B cell (primary cell): ENCODE data around the gene EARS2. TPM values are rescaled to one million over a fixed set of nuclear protein-coding genes. Genes with fewer than 3 reads are reported as not detected.

ENCODE experiments used
- ATAC-seq: fragments of 200-7000 bp; cut with Tn5 transposase; one replicate; pipeline ENCODE4 v1.10.0; 2021; ENCODE audit warnings: low read depth, mild to moderate bottlenecking, moderate number of reproducible peaks, moderate library complexity
- CTCF ChIA-PET: fragments of 350-600 bp; sonication (Branson Sonifier 250); formaldehyde crosslinking; loops from one replicate; lab custom pipeline; 2021; ENCODE audit warnings: antibody characterized with exemption, inconsistent platforms; lab: Charles Lee
- POLR2A ChIA-PET: fragments of 350-600 bp; sonication (Branson Sonifier 250); formaldehyde crosslinking; loops from one replicate; lab custom pipeline; 2021; ENCODE audit warnings: antibody characterized with exemption; lab: Charles Lee
- DNase-seq: peaks from one replicate; pipeline ENCODE4 v3.0.0; 2013
- H2AFZ ChIP-seq: 2 replicates; pipeline ENCODE4 v1.6.1; 2012; ENCODE audit warnings: mild to moderate bottlenecking, low read depth, low read length; ENCODE audit not compliant: insufficient read depth, poor library complexity, severe bottlenecking
- H3K27ac ChIP-seq, 2 donors: 1 replicate in 1 of 2; 2 replicates in 1 of 2; pipeline ENCODE4 v1.5.1; 2012 to 2013; ENCODE audit warnings: low read length in 2 of 2, mild to moderate bottlenecking in 2 of 2, moderate library complexity in 1 of 2
- H3K27me3 ChIP-seq, 4 experiments: fragments of 200-600 bp in 1 of 4; sonication (generic) in 1 of 4; replicated peaks in 1 of 4; 1 replicate in 2 of 4; 2 replicates in 2 of 4; pipeline versions ENCODE4 v1.6.1 to v1.7.0; 2013 to 2016; ENCODE audit warnings: low read length in 3 of 4, mild to moderate bottlenecking in 2 of 4, mixed read lengths in 1 of 4, moderate library complexity in 1 of 4; ENCODE audit not compliant: insufficient read depth in 4 of 4, control insufficient read depth in 3 of 4; ENCODE audit errors: control extremely low read depth in 1 of 4
- H3K36me3 ChIP-seq, 2 experiments: replicated peaks in 1 of 2; 1 replicate in 1 of 2; 2 replicates in 1 of 2; pipeline versions ENCODE4 v1.6.1 to v1.7.1; 2013; ENCODE audit warnings: low read length in 1 of 2; ENCODE audit not compliant: insufficient read depth in 2 of 2, control insufficient read depth in 1 of 2; ENCODE audit errors: control extremely low read depth in 1 of 2, extremely low read depth in 1 of 2
- H3K4me1 ChIP-seq, 2 donors: fragments of 200-600 bp in 1 of 2; sonication (generic) in 1 of 2; 1 replicate in 1 of 2; 2 replicates in 1 of 2; pipeline versions ENCODE4 v1.5.1 to v1.6.1; 2013 to 2017; ENCODE audit warnings: low read length in 2 of 2; ENCODE audit not compliant: control insufficient read depth in 2 of 2, insufficient read depth in 2 of 2
- H3K4me2 ChIP-seq: replicated peaks from 2 replicates; pipeline ENCODE3; 2012; ENCODE audit warnings: mild to moderate bottlenecking, low read depth, low read length; ENCODE audit not compliant: poor library complexity, severe bottlenecking
- H3K4me3 ChIP-seq, 5 experiments: fragments of 200-600 bp in 1 of 5; sonication (generic) in 1 of 5; 1 replicate in 3 of 5; 2 replicates in 2 of 5; pipeline versions ENCODE4 v1.5.1 to v1.7.0; 2011 to 2016; ENCODE audit warnings: low read length in 4 of 5, mild to moderate bottlenecking in 4 of 5, low read depth in 2 of 5, control low read depth in 1 of 5, moderate library complexity in 1 of 5; ENCODE audit not compliant: insufficient read depth in 1 of 5; ENCODE audit errors: control extremely low read depth in 1 of 5, extremely low read depth in 1 of 5
- H3K79me2 ChIP-seq: fragments of 200-600 bp; sonication (generic); one replicate; pipeline ENCODE4 v1.6.0; 2016; ENCODE audit warnings: low read length; ENCODE audit not compliant: control insufficient read depth, insufficient read depth
- H3K9ac ChIP-seq: fragments of 200-600 bp; sonication (generic); 2 replicates; pipeline ENCODE4 v1.6.1; 2017; ENCODE audit warnings: mild to moderate bottlenecking, low read length, moderate library complexity
- H3K9me3 ChIP-seq, 3 donors: one replicate each; pipeline versions ENCODE4 v1.6.1 to v1.7.1; 2013; ENCODE audit warnings: low read length in 2 of 3; ENCODE audit not compliant: control insufficient read depth in 2 of 3, insufficient read depth in 1 of 3; ENCODE audit errors: control extremely low read depth in 1 of 3
- H4K20me1 ChIP-seq: 2 replicates; pipeline ENCODE4 v1.6.0; 2012; ENCODE audit warnings: mild to moderate bottlenecking, low read length; ENCODE audit not compliant: insufficient read depth, control insufficient read depth, poor library complexity, severe bottlenecking
- H3K27ac Mint-ChIP-seq: one replicate; pipeline ENCODE4 v1.8.0; 2021; ENCODE audit warnings: mixed read lengths
- H3K27me3 Mint-ChIP-seq: one replicate; pipeline ENCODE4 v1.8.0; 2021; ENCODE audit warnings: mixed read lengths
- H3K4me1 Mint-ChIP-seq: one replicate; pipeline ENCODE4 v1.8.0; 2021; ENCODE audit warnings: mixed read lengths
- H3K4me3 Mint-ChIP-seq: one replicate; pipeline ENCODE4 v1.8.0; 2021; ENCODE audit warnings: mixed read lengths
- H3K9me3 Mint-ChIP-seq: one replicate; pipeline ENCODE4 v1.8.0; 2022; ENCODE audit warnings: mixed read lengths; ENCODE audit not compliant: insufficient read depth
- EZH2 ChIP-seq: IDR thresholded peaks from 2 replicates; pipeline ENCODE4 v1.6.1; 2012; ENCODE audit warnings: borderline replicate concordance, low read depth, mild to moderate bottlenecking, moderate library complexity, low read length; ENCODE audit not compliant: insufficient read depth, poor library complexity, severe bottlenecking
- WGBS: methylation state at CpG from one replicate; pipeline ENCODE4 v1.1.5; 2013; ENCODE audit warnings: missing lambda C conversion rate; ENCODE audit not compliant: insufficient coverage; 5-methylcytosine and 5-hydroxymethylcytosine counted together
- intact Hi-C: fragments of 100-400 bp; cut with micrococcal nuclease; formaldehyde crosslinking; loops from one replicate; pipeline ENCODE4 v1.10.0; 2022
- polyA plus RNA-seq: library from polyadenylated mRNA; depleted of rRNA; stranded (reverse); fragments of >200 nt; gene quantifications from 2 replicates; pipeline ENCODE4 v1.2.3, GENCODE V29; 2012
- total RNA-seq, 2 donors: library from RNA; stranded (reverse); fragments of 120-200 nt in 1 of 2; gene quantifications; 1 replicate in 1 of 2; 2 replicates in 1 of 2; pipeline versions ENCODE4 v1.2.3 to v1.2.4, GENCODE V29; 2013 to 2022
- TF ChIP-seq, protein P1 (sequence below): fragments of 200-600 bp; IDR thresholded peaks from one replicate; pipeline ENCODE4 v1.8.0; 2022; ENCODE audit warnings: antibody characterized with exemption, mild to moderate bottlenecking

The EARS2 gene
- total and polyA plus RNA-seq, 2 donors (not counting 1 experiment from before 2014, with no cell fraction given) = 14.6 to 15.1 TPM

DNA sequence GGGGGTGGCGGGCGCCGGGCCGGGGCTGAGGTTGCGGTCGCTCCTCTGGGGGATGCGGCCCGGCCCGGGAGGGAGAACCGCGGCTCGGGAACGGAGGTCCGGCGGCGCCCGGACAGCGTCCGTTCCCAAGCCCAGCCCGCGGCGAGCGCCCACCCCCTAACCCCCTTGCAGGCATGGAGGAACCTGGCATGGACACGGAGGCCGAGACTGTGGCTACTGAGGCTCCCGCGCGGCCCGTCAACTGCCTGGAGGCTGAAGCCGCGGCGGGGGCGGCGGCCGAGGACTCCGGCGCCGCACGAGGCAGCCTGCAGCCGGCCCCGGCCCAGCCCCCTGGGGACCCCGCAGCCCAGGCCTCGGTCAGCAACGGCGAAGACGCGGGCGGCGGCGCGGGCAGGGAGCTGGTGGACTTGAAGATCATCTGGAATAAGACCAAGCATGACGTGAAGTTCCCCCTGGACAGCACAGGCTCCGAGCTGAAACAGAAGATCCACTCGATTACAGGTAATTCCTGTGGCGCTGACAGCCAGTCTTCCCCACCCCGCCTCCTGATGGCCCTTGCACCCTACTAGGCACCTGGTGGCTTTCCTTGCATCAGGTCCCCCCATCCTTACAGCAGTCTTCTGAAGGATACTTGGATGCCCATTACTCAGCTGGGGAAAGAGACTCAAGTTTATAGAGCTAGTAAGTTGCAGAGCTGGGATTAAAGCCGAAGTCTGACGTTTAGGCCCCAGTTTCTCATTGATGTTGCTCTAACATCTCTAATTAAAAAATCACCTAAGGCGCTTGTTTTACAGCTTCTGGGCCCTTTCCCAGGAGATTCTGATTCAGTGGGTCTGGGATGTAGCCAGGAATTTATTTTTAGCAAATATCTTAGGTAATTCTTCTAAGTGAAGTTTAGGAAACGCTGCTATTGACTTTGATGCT lies 891 bp upstream of the EARS2 start:
- Histone ChIP-seq H3K36me3 (peaks cover 1 to 33% of the 10 kb centered on the region in 2 experiments), H3K9me3 (no peaks in the 10 kb centered on the region), H3K4me2 (peak overlapping the region; percentile 89), H3K4me3 (peak overlapping the region; percentile 2 to 90 (median 86)), H3K27me3 (no peaks in the 10 kb centered on the region), H3K27ac (peak overlapping the region in 1 of 2 donors; percentile 70), H4K20me1 (no peaks in the 10 kb centered on the region), H3K4me1 (peaks cover 11 to 20% of the 10 kb centered on the region in 2 donors), H3K9ac (peak overlapping the region; percentile 81), H2AFZ (peak overlapping the region; percentile 89), H3K79me2 (peaks cover 44% of the 10 kb centered on the region)
- CTCF ChIA-PET = interaction anchor here (0.6 to 5.0 kb wide), 11 partner anchors 9 to 947 kb away, joined by 3 to 35 read pairs (median 5); partner anchors contain the start of genes DCTN5, GGA2, NDUFAB1 and PALB2
- Mint-ChIP-seq H3K27me3 (no peaks in the 10 kb centered on the region), H3K27ac (peak overlapping the region; percentile 93), H3K9me3 (no peaks in the 10 kb centered on the region), H3K4me3 (peak overlapping the region; percentile 93), H3K4me1 (peaks cover 34% of the 10 kb centered on the region)
- ATAC-seq = no peak
- WGBS = under 1% methylated on average over 56 of the region's 60 CpGs
- TF ChIP-seq, protein P1, sequence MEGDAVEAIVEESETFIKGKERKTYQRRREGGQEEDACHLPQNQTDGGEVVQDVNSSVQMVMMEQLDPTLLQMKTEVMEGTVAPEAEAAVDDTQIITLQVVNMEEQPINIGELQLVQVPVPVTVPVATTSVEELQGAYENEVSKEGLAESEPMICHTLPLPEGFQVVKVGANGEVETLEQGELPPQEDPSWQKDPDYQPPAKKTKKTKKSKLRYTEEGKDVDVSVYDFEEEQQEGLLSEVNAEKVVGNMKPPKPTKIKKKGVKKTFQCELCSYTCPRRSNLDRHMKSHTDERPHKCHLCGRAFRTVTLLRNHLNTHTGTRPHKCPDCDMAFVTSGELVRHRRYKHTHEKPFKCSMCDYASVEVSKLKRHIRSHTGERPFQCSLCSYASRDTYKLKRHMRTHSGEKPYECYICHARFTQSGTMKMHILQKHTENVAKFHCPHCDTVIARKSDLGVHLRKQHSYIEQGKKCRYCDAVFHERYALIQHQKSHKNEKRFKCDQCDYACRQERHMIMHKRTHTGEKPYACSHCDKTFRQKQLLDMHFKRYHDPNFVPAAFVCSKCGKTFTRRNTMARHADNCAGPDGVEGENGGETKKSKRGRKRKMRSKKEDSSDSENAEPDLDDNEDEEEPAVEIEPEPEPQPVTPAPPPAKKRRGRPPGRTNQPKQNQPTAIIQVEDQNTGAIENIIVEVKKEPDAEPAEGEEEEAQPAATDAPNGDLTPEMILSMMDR = no peak
- no peak for TF ChIP-seq EZH2
- POLR2A ChIA-PET = interaction anchor here (0.7 to 2.4 kb wide), 6 partner anchors 38 to 53 kb away, joined by 5 to 9 read pairs (median 6); partner anchors contain the start of gene GGA2
- intact Hi-C loops = loop anchor here (1.0 kb wide), 5 partner anchors 38 to 105 kb away; partner anchors contain the start of genes COG7, DCTN5, GGA2 and NDUFAB1
- DNase-seq = no peak
